ENCODE results near the gene KLHL7. TPM values are rescaled to one million over a fixed set of nuclear protein-coding genes. Genes with fewer than 3 reads are reported as not detected.
"Not testable (repeated sequence)": the region's sequence is repeated elsewhere in the genome, so short reads cannot be mapped to it uniquely, and the experiment has no call there.

Gene KLHL7
- total RNA-seq, 1 donor from 2014 or later, result 18.7 TPM

DNA sequence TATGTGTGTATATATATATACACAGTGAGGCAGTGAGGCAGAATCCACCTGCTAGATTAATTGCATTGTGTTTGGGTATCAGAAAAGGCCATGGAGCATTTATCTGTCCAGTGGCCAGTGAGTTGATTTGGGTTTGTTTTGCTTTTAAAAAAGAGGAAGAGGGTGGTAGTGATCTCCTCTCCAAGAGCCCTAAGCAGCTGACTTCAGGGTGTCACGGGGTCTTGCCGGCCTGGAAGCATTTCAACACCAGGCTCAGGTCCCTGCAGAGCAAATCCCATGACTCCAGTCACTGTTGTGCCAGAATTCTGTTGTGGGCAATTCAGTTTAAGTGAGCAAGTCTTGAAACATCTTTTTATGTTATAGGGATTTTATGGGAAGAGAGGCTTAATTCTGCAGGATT is 110.4 kb downstream of the KLHL7 start:
- Histone ChIP-seq H3K4me3 (no peak overlapping the region), H3K4me1 (no peaks in the 10 kb centered on the region), H3K27ac (no peak overlapping the region), H3K9me3 (no peaks in the 10 kb centered on the region), H3K27me3 (ENCODE audit: low read depth) (no peaks in the 10 kb centered on the region), H3K36me3 (no peaks in the 10 kb centered on the region)
- ATAC-seq (peak; percentile 72 to 85), DNase-seq (peak; percentile 79)
- intact Hi-C loops (cut with DNase I), result no loop called here
- TF ChIP-seq, protein P1, sequence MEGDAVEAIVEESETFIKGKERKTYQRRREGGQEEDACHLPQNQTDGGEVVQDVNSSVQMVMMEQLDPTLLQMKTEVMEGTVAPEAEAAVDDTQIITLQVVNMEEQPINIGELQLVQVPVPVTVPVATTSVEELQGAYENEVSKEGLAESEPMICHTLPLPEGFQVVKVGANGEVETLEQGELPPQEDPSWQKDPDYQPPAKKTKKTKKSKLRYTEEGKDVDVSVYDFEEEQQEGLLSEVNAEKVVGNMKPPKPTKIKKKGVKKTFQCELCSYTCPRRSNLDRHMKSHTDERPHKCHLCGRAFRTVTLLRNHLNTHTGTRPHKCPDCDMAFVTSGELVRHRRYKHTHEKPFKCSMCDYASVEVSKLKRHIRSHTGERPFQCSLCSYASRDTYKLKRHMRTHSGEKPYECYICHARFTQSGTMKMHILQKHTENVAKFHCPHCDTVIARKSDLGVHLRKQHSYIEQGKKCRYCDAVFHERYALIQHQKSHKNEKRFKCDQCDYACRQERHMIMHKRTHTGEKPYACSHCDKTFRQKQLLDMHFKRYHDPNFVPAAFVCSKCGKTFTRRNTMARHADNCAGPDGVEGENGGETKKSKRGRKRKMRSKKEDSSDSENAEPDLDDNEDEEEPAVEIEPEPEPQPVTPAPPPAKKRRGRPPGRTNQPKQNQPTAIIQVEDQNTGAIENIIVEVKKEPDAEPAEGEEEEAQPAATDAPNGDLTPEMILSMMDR (IDR thresholded peaks at IDR 0.05), result no peak

DNA sequence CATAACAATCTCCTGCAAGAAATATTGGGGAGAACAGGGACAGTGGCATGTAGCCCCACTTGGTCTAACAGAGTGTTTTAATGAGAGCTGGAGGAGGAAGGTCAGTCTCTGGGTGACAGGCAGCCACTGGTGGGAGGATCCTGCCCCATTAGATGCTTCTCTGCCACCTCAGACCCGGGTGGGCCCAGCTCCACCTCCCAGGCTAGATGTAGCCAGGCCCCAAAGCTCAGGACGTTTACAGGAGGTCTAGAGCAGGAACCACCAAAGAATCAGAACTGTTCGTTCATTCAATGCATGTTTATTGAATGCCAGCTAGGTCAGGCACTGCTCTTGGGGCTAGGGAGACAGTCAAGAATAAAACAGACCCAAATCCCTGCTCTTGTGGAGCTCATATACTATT is 112.6 kb downstream of the KLHL7 start:
- Histone ChIP-seq H3K27me3 (ENCODE audit: low read depth) (no peaks in the 10 kb centered on the region), H3K27ac (no peak overlapping the region), H3K9me3 (no peaks in the 10 kb centered on the region), H3K4me3 (no peak overlapping the region), H3K36me3 (no peaks in the 10 kb centered on the region), H3K4me1 (no peaks in the 10 kb centered on the region)
- DNase-seq, result no peak
- TF ChIP-seq, protein P1 (IDR thresholded peaks at IDR 0.05), result no peak
- ATAC-seq, result no peak
- intact Hi-C loops (cut with DNase I), result no loop called here

DNA sequence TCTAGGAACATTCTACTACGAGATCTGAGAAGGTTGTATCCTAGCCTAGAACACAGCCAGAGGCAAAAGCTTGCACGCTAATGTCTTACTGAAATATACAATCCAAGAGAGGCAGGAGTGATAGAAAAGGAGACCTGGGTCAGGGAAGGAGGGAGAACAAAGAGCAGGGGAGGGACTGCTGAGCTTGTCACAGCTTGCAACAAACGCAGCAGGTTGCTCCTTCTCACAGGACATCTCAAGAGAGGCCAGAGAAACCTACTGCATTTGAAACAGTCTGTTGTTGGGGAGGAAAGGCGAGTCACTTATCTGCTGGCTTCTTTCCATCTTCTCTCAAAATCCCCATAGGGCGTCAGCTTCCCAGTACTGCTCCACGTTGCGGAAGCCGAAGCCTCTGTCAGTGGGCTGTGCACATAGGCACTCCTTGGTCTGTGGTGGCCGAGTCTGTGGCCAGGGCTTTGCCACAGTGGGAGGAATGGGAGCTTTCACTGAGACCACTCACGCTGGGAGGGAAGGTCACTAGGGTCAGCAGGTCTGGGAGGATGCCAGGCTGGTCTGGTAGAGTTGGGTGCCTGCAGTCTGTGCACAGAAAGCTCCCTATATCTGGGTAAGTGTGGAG is 115.2 kb downstream of the KLHL7 start:
- intact Hi-C loops (cut with DNase I), result no loop called here
- no peak overlapping the region for H3K27ac ChIP-seq

DNA sequence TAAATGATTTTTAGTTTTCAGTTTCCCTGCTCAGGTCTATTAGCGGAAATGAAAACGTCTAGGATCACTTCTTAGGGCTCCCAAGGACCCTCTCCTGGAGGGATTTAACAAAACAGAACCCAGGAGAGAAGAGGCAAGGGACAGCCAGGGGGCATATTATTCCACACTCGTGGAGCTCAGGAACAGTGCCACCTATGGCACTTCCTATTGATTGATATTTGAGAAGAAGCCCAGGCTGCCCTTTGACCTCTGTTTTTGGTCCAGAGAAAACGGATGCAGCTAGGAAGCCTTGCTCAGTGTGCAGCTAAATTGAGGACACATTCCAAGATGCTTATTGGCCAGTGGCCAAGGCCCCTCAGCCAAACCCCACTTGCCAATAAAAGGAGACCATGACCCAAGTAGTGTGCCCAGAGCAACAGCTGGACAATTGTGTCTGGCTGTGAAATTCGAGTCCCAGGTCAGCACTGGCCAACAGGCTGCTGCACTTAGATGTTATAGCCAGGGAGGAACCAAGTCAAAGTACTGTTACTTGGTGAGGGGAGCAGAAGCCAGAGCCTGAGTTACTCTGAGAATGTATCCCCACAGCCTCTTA is 117.0 kb downstream of the KLHL7 start:
- TF ChIP-seq, protein P1 (IDR thresholded peaks at IDR 0.05), result no peak
- intact Hi-C loops (cut with DNase I), result no loop called here
- H3K27me3 ChIP-seq (ENCODE audit: low read depth), result no peaks in the 10 kb centered on the region
- no peaks in the 10 kb centered on the region for H3K36me3 ChIP-seq
- no peaks in the 10 kb centered on the region for H3K4me1 ChIP-seq
- no peaks in the 10 kb centered on the region for H3K9me3 ChIP-seq
- no peak for ATAC-seq
- H3K27ac ChIP-seq, result no peak overlapping the region
- H3K4me3 ChIP-seq, result no peak overlapping the region
- DNase-seq, result no peak

More for the DNA sequence above, 115.2 kb downstream of the KLHL7 start:
- peak in 1 of 2 donors; percentile 19 for ATAC-seq
- Histone ChIP-seq H3K9me3 (no peaks in the 10 kb centered on the region), H3K4me1 (no peaks in the 10 kb centered on the region), H3K36me3 (no peaks in the 10 kb centered on the region), H3K27me3 (ENCODE audit: low read depth) (no peaks in the 10 kb centered on the region), H3K4me3 (no peak overlapping the region)
- TF ChIP-seq, protein P1 (IDR thresholded peaks at IDR 0.05), result no peak
- no peak for DNase-seq

DNA sequence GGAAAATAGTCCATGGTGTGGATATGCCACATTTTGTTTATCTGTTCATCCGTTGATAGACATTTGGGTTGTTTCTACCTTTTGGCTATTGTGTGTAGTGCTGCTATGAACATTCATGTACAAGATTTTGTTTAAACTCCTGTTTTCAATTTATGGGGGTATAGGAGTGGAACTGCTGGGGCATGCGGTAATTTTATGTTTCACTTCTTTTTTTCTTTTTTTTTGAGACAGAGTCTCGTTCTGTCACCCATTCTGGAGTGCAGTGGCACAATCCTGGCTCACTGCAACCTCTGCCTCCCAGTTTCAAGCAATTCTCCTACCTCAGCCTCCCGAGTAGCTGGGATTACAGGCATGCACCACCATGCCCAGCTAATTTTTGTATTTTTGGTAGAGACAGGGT is 118.8 kb downstream of the KLHL7 start:
- H3K4me3 ChIP-seq; H3K4me1 ChIP-seq; H3K27ac ChIP-seq; H3K36me3 ChIP-seq; ATAC-seq; intact Hi-C loops (cut with DNase I); H3K27me3 ChIP-seq (ENCODE audit: low read depth); DNase-seq; H3K9me3 ChIP-seq: not testable (repeated sequence)

DNA sequence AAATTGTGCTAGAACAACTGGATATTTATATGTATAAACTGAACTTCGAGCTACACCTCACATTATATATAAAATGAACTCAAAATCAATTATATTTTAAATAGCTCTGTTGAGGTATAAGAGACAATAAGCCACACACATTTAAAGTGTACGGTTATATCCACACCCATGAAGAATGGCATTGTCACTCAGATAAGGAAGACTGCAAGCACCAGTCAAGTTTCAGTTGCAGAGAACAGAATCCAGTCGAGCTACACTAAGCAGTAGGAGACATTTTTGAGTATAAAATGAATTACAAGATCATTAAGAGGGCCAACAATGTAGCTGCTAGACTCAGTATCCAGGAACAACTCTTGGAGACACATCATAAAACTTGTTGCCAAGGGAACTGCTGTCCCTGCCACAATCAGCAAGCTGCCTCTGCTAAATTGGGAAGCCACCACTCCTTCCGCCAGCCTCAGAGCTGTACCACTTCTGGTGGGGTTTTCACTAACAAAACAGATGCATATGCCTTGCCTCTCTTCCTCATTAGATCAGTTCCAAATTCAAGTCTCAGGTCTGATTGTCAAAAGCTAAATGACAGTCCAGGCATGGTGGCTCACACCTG is 121.4 kb downstream of the KLHL7 start:
- Histone ChIP-seq H3K27ac (no peak overlapping the region), H3K9me3 (no peaks in the 10 kb centered on the region), H3K4me3 (no peak overlapping the region), H3K4me1 (no peaks in the 10 kb centered on the region), H3K27me3 (ENCODE audit: low read depth) (no peaks in the 10 kb centered on the region), H3K36me3 (no peaks in the 10 kb centered on the region)
- TF ChIP-seq, protein P1 (IDR thresholded peaks at IDR 0.05), result no peak
- intact Hi-C loops (cut with DNase I), result no loop called here
- no peak for DNase-seq
- no peak for ATAC-seq

Data from lower lobe of right lung (tissue), 2 donors.